Limb (tissue), 2 donors: ENCODE results near the gene DIP2C.
"Not testable (repeated sequence)": the region's sequence is repeated elsewhere in the genome, so short reads cannot be mapped to it uniquely, and the experiment has no call there.

Source experiments
- DNase-seq, 2 donors: peaks; one replicate each; pipeline ENCODE4 v3.0.0-alpha.2; 2016; ENCODE audit errors: extremely low spot score in 2 of 2

The DIP2C gene

GRCh38 chr10:642186-642890, 47.1 kb downstream of the DIP2C start:
- DNase-seq = no peak

- no peak for DNase-seq
Observed at GRCh38 chr10:641149-642010, 48.1 kb downstream of the DIP2C start.

- DNase-seq = no peak
Observed at GRCh38 chr10:640673-641045, 48.8 kb downstream of the DIP2C start.

- DNase-seq = no peak
Observed at GRCh38 chr10:639751-640672, 49.5 kb downstream of the DIP2C start.

GRCh38 chr10:639001-639750, 50.3 kb downstream of the DIP2C start:
- no peak for DNase-seq

- DNase-seq = no peak
Observed at GRCh38 chr10:637771-638195, 51.7 kb downstream of the DIP2C start.

- DNase-seq = no peak
Observed at GRCh38 chr10:637221-637620, 52.2 kb downstream of the DIP2C start.

GRCh38 chr10:636769-637168, 52.7 kb downstream of the DIP2C start:
- DNase-seq = no peak

GRCh38 chr10:636016-636730, 53.3 kb downstream of the DIP2C start:
- DNase-seq = no peak

GRCh38 chr10:635088-635861, 54.2 kb downstream of the DIP2C start:
- no peak for DNase-seq

- no peak for DNase-seq
Observed at GRCh38 chr10:634256-634655, 55.2 kb downstream of the DIP2C start.

- no peak for DNase-seq
Observed at GRCh38 chr10:633279-634245, 55.9 kb downstream of the DIP2C start.

- not testable (repeated sequence) for DNase-seq
Observed at GRCh38 chr10:632807-633177, 56.7 kb downstream of the DIP2C start.

- DNase-seq = not testable (repeated sequence)
Observed at GRCh38 chr10:632155-632806, 57.2 kb downstream of the DIP2C start.

GRCh38 chr10:631266-631665, 58.2 kb downstream of the DIP2C start:
- DNase-seq = no peak

- DNase-seq = no peak
Observed at GRCh38 chr10:630581-631073, 58.8 kb downstream of the DIP2C start.

GRCh38 chr10:629186-629998, 60.1 kb downstream of the DIP2C start:
- no peak for DNase-seq
